GM12865 (cell line): ENCODE measurements around the gene NXPH2.

Source experiments
- DNase-seq: peaks from one replicate; pipeline ENCODE4 v3.0.0; 2010; ENCODE audit warnings: low read depth
- H3K4me3 ChIP-seq: 2 replicates; pipeline ENCODE4 v1.5.1; 2011; ENCODE audit warnings: mild to moderate bottlenecking, low read depth, low read length, control low read depth
- CTCF ChIP-seq: IDR thresholded peaks from 2 replicates; pipeline ENCODE4 v1.5.1; 2011; ENCODE audit warnings: low read length, control low read depth, low read depth, inconsistent platforms; ENCODE audit not compliant: insufficient read depth; ENCODE audit errors: missing control alignments

The NXPH2 gene

GRCh38 chr2:138700716-138701115 is 79.5 kb downstream of the NXPH2 start:
- no peak overlapping the region for H3K4me3 ChIP-seq
- TF ChIP-seq CTCF: no peak
- no peak for DNase-seq

- no peak for DNase-seq
Measured at GRCh38 chr2:138699421-138699820, 80.8 kb downstream of the NXPH2 start.

GRCh38 chr2:138698428-138698827 is 81.8 kb downstream of the NXPH2 start:
- DNase-seq: no peak
- TF ChIP-seq CTCF: no peak
- no peak overlapping the region for H3K4me3 ChIP-seq

More at GRCh38 chr2:138699421-138699820, 80.8 kb downstream of the NXPH2 start:
- H3K4me3 ChIP-seq: no peak overlapping the region
- TF ChIP-seq CTCF: no peak

GRCh38 chr2:138691667-138692066 is 88.5 kb downstream of the NXPH2 start:
- TF ChIP-seq CTCF: no peak
- no peak for DNase-seq
- H3K4me3 ChIP-seq: no peak overlapping the region

GRCh38 chr2:138689705-138690104 is 90.5 kb downstream of the NXPH2 start:
- DNase-seq: peak; percentile 33
- H3K4me3 ChIP-seq: no peak overlapping the region
- TF ChIP-seq CTCF: no peak

GRCh38 chr2:138682163-138682562 is 98.0 kb downstream of the NXPH2 start:
- no peak overlapping the region for H3K4me3 ChIP-seq
- DNase-seq: no peak
- no peak for TF ChIP-seq CTCF

GRCh38 chr2:138677221-138677620 is 103.0 kb downstream of the NXPH2 start:
- no peak overlapping the region for H3K4me3 ChIP-seq
- DNase-seq: no peak
- TF ChIP-seq CTCF: no peak
